ENCODE results near the gene TEX54.

Gene TEX54

GRCh38 chr11:62832336-62833234 is at the start of gene TEX54:
Gene TEX54 (minus strand): TSS chr11:62832841.
- no peaks in the 10 kb centered on the region for H3K9me3 Mint-ChIP-seq
- peaks cover 28% of the 10 kb centered on the region for H3K4me1 Mint-ChIP-seq
- peaks cover 20% of the 10 kb centered on the region for H3K36me3 Mint-ChIP-seq
- peak; percentile 2 for ATAC-seq (ENCODE audit: low read depth)
- peak within 1 kb of the TSS; percentile 95 for H3K27ac Mint-ChIP-seq
- no peaks in the 10 kb centered on the region for H3K27me3 Mint-ChIP-seq
- peak within 1 kb of the TSS; percentile 88 for H3K4me3 Mint-ChIP-seq
- no peak for DNase-seq (ENCODE audit: low spot score in 2 of 2)

DNA sequence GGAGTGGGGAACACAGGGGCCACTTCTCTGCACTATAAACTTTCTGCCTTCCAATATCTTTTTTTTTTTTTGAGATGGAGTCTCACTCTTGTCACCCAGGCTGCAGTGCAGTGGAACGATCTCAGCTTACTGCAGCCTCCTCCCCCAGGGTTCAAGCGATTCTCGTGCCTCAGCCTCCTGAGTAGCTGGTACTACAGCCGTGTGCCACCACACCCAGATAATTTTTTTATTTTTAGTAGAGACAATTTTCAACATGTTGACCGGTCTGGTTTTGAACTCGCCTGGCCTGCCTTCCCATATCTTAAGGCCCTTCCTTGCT is 49.7 kb upstream of the TEX54 start:
- ATAC-seq (ENCODE audit: low read depth), result no peak

DNA sequence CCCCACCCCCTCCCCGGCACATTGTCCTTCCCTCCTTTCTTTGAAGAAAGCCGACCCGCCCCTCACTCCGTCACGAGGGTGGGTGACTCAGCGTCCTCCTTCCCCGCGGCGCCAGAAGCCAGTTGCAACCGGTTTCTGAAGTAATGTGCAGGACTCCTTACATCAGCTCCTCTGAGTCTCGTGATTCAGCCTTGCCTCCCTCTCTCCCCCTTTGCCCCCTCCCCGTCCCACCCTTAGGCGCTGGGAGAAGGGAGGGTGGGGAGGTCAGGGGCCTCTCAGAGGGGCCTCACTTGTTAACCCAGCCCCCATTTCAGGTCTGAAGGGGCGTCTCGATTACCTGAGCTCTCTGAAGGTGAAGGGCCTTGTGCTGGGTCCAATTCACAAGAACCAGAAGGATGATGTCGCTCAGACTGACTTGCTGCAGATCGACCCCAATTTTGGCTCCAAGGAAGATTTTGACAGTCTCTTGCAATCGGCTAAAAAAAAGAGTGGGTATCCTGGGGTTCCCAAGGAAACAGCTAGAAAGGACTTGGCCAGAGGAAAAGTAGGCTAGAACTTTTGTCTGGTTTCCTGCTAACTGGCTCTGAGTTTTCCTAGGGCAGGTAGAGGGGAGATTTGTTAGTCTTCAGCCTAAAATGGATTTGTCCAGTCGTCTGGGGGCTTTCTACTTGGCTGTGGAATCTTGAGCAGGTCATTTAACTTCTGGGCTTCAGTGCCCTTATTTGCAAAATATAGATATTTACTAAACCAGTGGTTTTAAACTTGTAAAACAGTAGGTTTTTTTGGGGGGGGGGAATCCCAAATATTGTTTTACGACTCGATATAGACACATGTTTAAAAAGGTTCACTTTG is 49.2 kb upstream of the TEX54 start:
- H3K4me3 Mint-ChIP-seq, result peak overlapping the region; percentile 100
- H3K27me3 Mint-ChIP-seq, result no peaks in the 10 kb centered on the region
- DNase-seq (ENCODE audit: low spot score in 2 of 2) (peak in 1 of 2 donors; percentile 28), ATAC-seq (ENCODE audit: low read depth) (peak; percentile 62)
- peaks cover 26% of the 10 kb centered on the region for H3K4me1 Mint-ChIP-seq
- no peaks in the 10 kb centered on the region for H3K9me3 Mint-ChIP-seq
- peak overlapping the region; percentile 95 for H3K27ac Mint-ChIP-seq
- H3K36me3 Mint-ChIP-seq, result peaks cover 27% of the 10 kb centered on the region

More for the DNA sequence above, 49.7 kb upstream of the TEX54 start:
- no peaks in the 10 kb centered on the region for H3K9me3 Mint-ChIP-seq
- H3K36me3 Mint-ChIP-seq, result peaks cover 28% of the 10 kb centered on the region
- H3K27me3 Mint-ChIP-seq, result no peaks in the 10 kb centered on the region
- peaks cover 26% of the 10 kb centered on the region for H3K4me1 Mint-ChIP-seq
- H3K4me3 Mint-ChIP-seq, result peak overlapping the region; percentile 100
- no peak for DNase-seq (ENCODE audit: low spot score in 2 of 2)
- H3K27ac Mint-ChIP-seq, result peak overlapping the region; percentile 95

DNA sequence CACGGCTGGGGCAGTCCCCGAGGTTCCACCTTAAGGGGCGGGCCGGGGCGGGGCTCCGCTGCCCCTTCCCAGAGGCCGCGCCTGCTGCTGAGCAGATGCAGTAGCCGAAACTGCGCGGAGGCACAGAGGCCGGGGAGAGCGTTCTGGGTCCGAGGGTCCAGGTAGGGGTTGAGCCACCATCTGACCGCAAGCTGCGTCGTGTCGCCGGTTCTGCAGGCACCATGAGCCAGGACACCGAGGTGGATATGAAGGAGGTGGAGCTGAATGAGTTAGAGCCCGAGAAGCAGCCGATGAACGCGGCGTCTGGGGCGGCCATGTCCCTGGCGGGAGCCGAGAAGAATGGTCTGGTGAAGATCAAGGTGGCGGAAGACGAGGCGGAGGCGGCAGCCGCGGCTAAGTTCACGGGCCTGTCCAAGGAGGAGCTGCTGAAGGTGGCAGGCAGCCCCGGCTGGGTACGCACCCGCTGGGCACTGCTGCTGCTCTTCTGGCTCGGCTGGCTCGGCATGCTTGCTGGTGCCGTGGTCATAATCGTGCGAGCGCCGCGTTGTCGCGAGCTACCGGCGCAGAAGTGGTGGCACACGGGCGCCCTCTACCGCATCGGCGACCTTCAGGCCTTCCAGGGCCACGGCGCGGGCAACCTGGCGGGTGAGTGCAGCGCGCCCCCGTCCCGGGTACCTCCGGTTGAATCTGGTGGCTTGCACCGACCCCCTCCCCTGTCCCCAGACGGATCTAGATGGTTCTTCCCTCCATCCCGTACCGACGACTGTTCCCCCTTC is 48.4 kb upstream of the TEX54 start, which contains the start of gene SLC3A2:
Gene SLC3A2, plus strand, starts transcription at position 94 of the 776 bp plus-strand sequence. Its CDS starts 128 bp downstream, at position 222.
- Mint-ChIP-seq H3K27me3 (no peaks in the 10 kb centered on the region), H3K4me3 (peak within 1 kb of the TSS; percentile 100), H3K36me3 (peaks cover 27% of the 10 kb centered on the region), H3K9me3 (no peaks in the 10 kb centered on the region), H3K4me1 (peaks cover 26% of the 10 kb centered on the region), H3K27ac (peak within 1 kb of the TSS; percentile 95)
- DNase-seq (ENCODE audit: low spot score in 2 of 2), result peak; percentile 84 to 88
- peak; percentile 79 for ATAC-seq (ENCODE audit: low read depth)

DNA sequence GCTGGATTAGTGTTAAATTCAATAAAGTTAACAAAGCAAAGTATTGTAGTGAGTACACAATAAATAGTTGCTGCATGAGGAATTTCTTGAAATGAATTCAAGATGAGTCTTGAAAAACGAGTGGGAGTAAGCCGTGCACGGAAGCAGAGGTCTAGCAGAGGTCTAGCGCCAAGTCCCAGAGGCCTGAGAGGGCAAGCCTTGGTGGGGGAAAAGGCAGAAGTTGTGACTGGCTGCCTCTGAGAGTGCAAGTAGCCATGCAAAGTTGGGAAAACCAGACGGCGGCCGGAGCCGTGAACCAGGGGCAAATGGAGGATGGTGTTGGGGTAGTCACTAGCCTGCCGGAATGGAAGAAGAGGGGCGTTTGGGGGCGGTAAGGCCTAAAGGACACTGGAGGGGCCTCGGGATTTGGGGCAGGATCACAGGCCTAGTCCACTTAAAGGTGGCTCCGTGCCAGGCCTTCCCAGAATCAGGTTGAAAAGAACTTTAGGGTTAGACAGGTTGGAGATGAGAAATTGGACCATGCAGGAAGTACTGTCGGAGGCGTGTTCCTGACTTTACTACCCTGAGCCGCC is 47.7 kb upstream of the TEX54 start:
- DNase-seq (ENCODE audit: low spot score in 2 of 2), result no peak
- H3K36me3 Mint-ChIP-seq, result peaks cover 24% of the 10 kb centered on the region
- no peaks in the 10 kb centered on the region for H3K9me3 Mint-ChIP-seq
- no peaks in the 10 kb centered on the region for H3K27me3 Mint-ChIP-seq
- peak overlapping the region; percentile 100 for H3K4me3 Mint-ChIP-seq
- peak overlapping the region; percentile 95 for H3K27ac Mint-ChIP-seq
- H3K4me1 Mint-ChIP-seq, result peaks cover 26% of the 10 kb centered on the region
- no peak for ATAC-seq (ENCODE audit: low read depth)

DNA sequence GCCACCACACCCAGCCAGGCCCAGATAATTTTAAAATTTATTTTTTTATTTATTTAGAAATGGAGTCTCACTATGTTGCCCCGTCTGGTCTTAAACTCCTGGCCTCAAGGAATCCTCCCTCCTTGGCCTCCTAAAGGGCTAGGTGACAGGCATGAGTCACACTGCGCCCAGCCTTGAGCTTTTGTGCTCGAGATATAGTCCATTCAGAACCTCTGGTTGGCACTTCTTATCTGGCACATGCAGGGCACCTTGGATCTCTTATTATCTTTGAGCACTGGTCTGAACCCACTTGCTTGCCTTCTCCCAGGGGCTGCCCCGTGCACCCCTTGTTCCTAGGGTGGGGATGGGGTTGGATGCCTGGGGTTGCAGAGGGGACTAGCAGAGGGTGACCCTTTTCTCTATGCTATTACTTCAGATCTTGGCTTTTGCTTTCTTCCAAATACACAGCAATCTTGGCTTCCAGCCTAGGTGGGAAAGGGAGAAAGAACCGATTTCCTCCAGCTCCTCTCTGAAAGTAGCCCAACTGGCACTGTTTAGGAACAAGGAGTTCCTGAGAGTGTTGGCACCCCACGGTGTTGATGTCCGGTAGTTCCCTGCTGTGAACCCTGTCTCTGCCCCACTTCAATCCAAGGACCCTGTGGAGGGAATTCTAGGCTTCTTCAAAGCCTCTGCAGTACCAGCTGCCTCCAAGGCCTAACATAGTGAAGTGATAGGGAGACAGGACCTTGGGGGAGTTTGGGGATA is 46.8 kb upstream of the TEX54 start:
- H3K9me3 Mint-ChIP-seq, result no peaks in the 10 kb centered on the region
- DNase-seq (ENCODE audit: low spot score in 2 of 2) (no peak), ATAC-seq (ENCODE audit: low read depth) (no peak)
- H3K27ac Mint-ChIP-seq, result peak overlapping the region; percentile 95
- H3K27me3 Mint-ChIP-seq, result no peaks in the 10 kb centered on the region
- peaks cover 26% of the 10 kb centered on the region for H3K4me1 Mint-ChIP-seq
- peaks cover 19% of the 10 kb centered on the region for H3K36me3 Mint-ChIP-seq
- peak overlapping the region; percentile 100 for H3K4me3 Mint-ChIP-seq

GRCh38 chr11:62876712-62877111 is 44.1 kb upstream of the TEX54 start:
- Mint-ChIP-seq H3K9me3 (no peaks in the 10 kb centered on the region), H3K4me3 (no peak overlapping the region), H3K27me3 (no peaks in the 10 kb centered on the region), H3K36me3 (peaks cover 2% of the 10 kb centered on the region), H3K27ac (peak overlapping the region; percentile 23), H3K4me1 (peaks cover 10% of the 10 kb centered on the region)
- ATAC-seq (ENCODE audit: low read depth) (no peak), DNase-seq (ENCODE audit: low spot score in 2 of 2) (no peak)

- H3K4me3 Mint-ChIP-seq, result no peak overlapping the region
Observed at GRCh38 chr11:62875698-62876478, 43.2 kb upstream of the TEX54 start.

GRCh38 chr11:62874851-62875250 is 42.2 kb upstream of the TEX54 start:
- Mint-ChIP-seq H3K4me1 (peaks cover 3% of the 10 kb centered on the region), H3K27ac (no peak overlapping the region), H3K36me3 (peaks cover 2% of the 10 kb centered on the region), H3K4me3 (no peak overlapping the region), H3K27me3 (no peaks in the 10 kb centered on the region), H3K9me3 (no peaks in the 10 kb centered on the region)
- no peak for ATAC-seq (ENCODE audit: low read depth)
- DNase-seq (ENCODE audit: low spot score in 2 of 2), result no peak

More at GRCh38 chr11:62875698-62876478, 43.2 kb upstream of the TEX54 start:
- H3K27ac Mint-ChIP-seq, result no peak overlapping the region
- peaks cover 2% of the 10 kb centered on the region for H3K36me3 Mint-ChIP-seq
- DNase-seq (ENCODE audit: low spot score in 2 of 2), result no peak
- ATAC-seq (ENCODE audit: low read depth), result no peak
- no peaks in the 10 kb centered on the region for H3K27me3 Mint-ChIP-seq
- H3K9me3 Mint-ChIP-seq, result no peaks in the 10 kb centered on the region
- peaks cover 10% of the 10 kb centered on the region for H3K4me1 Mint-ChIP-seq

GRCh38 chr11:62865635-62866034 is 33.0 kb upstream of the TEX54 start:
- no peaks in the 10 kb centered on the region for H3K27me3 Mint-ChIP-seq
- no peak for ATAC-seq (ENCODE audit: low read depth)

DNA sequence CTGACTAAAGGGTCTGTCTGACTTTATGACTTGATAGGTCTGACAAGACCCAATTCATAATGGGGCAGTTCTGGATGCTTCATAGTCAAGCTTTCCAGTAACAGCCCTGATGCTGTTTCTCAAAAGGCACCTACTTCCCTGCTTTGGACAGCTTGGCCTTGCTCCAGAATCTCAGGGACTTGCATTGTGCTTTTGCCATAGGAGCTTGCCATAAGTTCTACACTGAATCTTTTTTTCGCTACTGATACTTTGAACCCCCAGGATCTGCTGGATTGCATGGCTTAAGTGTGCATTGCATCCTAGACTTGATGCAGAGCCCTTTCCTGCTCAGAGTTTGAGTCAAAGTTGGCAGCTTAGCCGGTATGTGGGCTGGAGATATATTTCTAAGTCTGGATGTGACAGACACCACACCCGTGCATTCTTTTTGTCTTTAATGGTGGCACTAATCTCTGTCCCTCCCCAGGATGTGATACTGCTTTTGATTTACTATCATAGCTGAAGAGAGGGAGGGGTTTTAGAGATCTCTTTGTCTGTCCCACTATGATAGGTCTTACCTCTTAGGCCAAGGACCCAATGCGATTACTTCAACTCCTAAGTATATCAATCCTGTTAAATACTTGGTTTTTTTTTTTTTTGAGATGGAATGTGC is 31.2 kb upstream of the TEX54 start:
- Mint-ChIP-seq H3K36me3 (no peaks in the 10 kb centered on the region), H3K4me1 (peaks cover 6% of the 10 kb centered on the region), H3K9me3 (no peaks in the 10 kb centered on the region), H3K27ac (no peak overlapping the region), H3K27me3 (no peaks in the 10 kb centered on the region), H3K4me3 (no peak overlapping the region)
- DNase-seq (ENCODE audit: low spot score in 2 of 2), result no peak
- no peak for ATAC-seq (ENCODE audit: low read depth)

More at GRCh38 chr11:62865635-62866034, 33.0 kb upstream of the TEX54 start:
- Mint-ChIP-seq H3K9me3 (no peaks in the 10 kb centered on the region), H3K36me3 (no peaks in the 10 kb centered on the region), H3K27ac (no peak overlapping the region), H3K4me3 (no peak overlapping the region), H3K4me1 (peaks cover 6% of the 10 kb centered on the region)
- no peak for DNase-seq (ENCODE audit: low spot score in 2 of 2)
